Uterus (tissue), 2 donors: ENCODE data around the gene PDLIM5.

Experiments used
- POLR2A ChIP-seq, 2 donors: fragments of 450-650 bp; IDR thresholded peaks; one replicate each; pipeline ENCODE4 v1.6.1; 2016; ENCODE audit warnings: antibody characterized with exemption in 2 of 2, mild to moderate bottlenecking in 1 of 2, moderate library complexity in 1 of 2
- TF ChIP-seq, protein P1 (sequence below), 4 experiments: fragments of 200-600 bp in 2 of 4; fragments of 450-650 bp in 2 of 4; sonication (generic) in 2 of 4; IDR thresholded peaks; one replicate each; pipeline ENCODE4 v1.5.1; 2016 to 2019; ENCODE audit warnings: antibody characterized with exemption in 4 of 4, mild to moderate bottlenecking in 2 of 4, moderate library complexity in 1 of 4

DNA sequence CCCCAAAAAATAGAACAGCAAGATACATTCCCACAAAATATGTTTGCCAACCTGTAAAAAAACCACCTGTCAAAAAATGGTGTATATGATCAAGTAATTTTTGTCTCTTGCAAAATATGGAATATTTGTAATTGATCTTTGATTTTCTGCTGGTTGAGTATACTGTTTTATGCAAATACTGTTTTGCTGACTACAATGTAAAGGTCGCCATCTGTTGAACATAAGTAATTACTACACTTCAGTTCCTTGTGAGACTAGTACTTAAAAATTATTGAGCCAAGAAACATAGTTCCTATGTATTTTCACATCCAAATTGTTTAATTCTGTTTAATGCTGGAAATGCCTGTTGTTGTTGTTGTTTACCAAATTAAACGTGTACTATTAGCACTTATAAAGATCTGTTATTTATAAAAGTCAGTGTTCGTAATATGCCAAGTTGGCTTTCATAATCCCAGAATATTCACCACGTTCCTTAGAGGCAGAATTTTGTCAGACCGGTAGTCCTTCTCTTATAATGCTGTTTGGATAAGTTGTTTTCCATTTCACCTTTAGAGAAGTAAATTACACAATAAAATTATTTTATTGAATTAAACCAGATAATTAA, 144.2 kb downstream of the PDLIM5 start:
- TF ChIP-seq, protein P1, sequence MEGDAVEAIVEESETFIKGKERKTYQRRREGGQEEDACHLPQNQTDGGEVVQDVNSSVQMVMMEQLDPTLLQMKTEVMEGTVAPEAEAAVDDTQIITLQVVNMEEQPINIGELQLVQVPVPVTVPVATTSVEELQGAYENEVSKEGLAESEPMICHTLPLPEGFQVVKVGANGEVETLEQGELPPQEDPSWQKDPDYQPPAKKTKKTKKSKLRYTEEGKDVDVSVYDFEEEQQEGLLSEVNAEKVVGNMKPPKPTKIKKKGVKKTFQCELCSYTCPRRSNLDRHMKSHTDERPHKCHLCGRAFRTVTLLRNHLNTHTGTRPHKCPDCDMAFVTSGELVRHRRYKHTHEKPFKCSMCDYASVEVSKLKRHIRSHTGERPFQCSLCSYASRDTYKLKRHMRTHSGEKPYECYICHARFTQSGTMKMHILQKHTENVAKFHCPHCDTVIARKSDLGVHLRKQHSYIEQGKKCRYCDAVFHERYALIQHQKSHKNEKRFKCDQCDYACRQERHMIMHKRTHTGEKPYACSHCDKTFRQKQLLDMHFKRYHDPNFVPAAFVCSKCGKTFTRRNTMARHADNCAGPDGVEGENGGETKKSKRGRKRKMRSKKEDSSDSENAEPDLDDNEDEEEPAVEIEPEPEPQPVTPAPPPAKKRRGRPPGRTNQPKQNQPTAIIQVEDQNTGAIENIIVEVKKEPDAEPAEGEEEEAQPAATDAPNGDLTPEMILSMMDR (IDR thresholded peaks at IDR 0.05): peak; percentile 41 to 74 (median 61)
- no peak for TF ChIP-seq POLR2A (IDR thresholded peaks at IDR 0.05)
